ENCODE results near the gene CFAP299.

The CFAP299 gene

DNA sequence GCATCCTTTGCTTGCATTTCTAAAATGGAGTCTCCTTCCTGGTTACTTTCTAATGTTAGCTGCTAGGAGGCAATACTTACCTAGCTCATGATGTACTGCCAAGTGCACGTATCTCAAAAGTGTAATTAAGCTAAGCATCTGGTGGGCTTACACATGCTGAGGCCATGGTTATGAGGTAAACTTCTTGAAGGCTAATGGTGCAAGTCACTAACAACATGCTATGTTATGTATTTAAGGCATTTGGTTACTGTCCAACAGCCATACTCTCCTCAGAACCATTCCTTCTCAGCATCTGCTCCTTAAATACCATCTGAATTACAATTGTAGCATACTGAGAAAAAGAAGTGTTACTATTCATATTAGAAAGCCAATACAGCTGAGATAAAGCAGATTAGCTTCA, 376.4 kb downstream of the CFAP299 start:
- no peak overlapping the region for H2AFZ ChIP-seq (ENCODE audit: low read depth, low read length)
- no peaks in the 10 kb centered on the region for H3K79me2 ChIP-seq (ENCODE audit: low read length)
- H3K4me2 ChIP-seq (ENCODE audit: low read length), result no peak overlapping the region
- TF ChIP-seq, protein P1, sequence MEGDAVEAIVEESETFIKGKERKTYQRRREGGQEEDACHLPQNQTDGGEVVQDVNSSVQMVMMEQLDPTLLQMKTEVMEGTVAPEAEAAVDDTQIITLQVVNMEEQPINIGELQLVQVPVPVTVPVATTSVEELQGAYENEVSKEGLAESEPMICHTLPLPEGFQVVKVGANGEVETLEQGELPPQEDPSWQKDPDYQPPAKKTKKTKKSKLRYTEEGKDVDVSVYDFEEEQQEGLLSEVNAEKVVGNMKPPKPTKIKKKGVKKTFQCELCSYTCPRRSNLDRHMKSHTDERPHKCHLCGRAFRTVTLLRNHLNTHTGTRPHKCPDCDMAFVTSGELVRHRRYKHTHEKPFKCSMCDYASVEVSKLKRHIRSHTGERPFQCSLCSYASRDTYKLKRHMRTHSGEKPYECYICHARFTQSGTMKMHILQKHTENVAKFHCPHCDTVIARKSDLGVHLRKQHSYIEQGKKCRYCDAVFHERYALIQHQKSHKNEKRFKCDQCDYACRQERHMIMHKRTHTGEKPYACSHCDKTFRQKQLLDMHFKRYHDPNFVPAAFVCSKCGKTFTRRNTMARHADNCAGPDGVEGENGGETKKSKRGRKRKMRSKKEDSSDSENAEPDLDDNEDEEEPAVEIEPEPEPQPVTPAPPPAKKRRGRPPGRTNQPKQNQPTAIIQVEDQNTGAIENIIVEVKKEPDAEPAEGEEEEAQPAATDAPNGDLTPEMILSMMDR (IDR thresholded peaks at IDR 0.05; ENCODE audit: low read depth, low read length), result no peak
- H3K9me3 ChIP-seq (ENCODE audit: insufficient read depth, low read length), result no peaks in the 10 kb centered on the region
- H4K20me1 ChIP-seq (ENCODE audit: insufficient read depth, low read length), result no peaks in the 10 kb centered on the region
- H3K27ac ChIP-seq (ENCODE audit: low read length), result no peak overlapping the region
- H3K9ac ChIP-seq (ENCODE audit: low read length), result no peak overlapping the region
- H3K4me3 ChIP-seq (ENCODE audit: low read length), result no peak overlapping the region
- no peaks in the 10 kb centered on the region for H3K4me1 ChIP-seq (ENCODE audit: low read length)
- H3K36me3 ChIP-seq (replicated peaks; ENCODE audit: low read depth, low read length), result no peaks in the 10 kb centered on the region
- no peaks in the 10 kb centered on the region for H3K27me3 ChIP-seq (ENCODE audit: low read depth, low read length)

- Histone ChIP-seq H3K4me1 (ENCODE audit: low read length) (no peaks in the 10 kb centered on the region), H3K36me3 (replicated peaks; ENCODE audit: low read depth, low read length) (no peaks in the 10 kb centered on the region), H3K4me3 (ENCODE audit: low read length) (no peak overlapping the region), H2AFZ (ENCODE audit: low read depth, low read length) (no peak overlapping the region), H3K27ac (ENCODE audit: low read length) (no peak overlapping the region), H3K79me2 (ENCODE audit: low read length) (no peaks in the 10 kb centered on the region), H3K9me3 (ENCODE audit: insufficient read depth, low read length) (no peaks in the 10 kb centered on the region), H4K20me1 (ENCODE audit: insufficient read depth, low read length) (no peaks in the 10 kb centered on the region), H3K27me3 (ENCODE audit: low read depth, low read length) (no peaks in the 10 kb centered on the region), H3K4me2 (ENCODE audit: low read length) (no peak overlapping the region), H3K9ac (ENCODE audit: low read length) (no peak overlapping the region)
- no peak for TF ChIP-seq EZH2phosphoT487 (IDR thresholded peaks at IDR 0.05; ENCODE audit: low read depth)
- TF ChIP-seq, protein P1 (IDR thresholded peaks at IDR 0.05; ENCODE audit: low read depth, low read length), result no peak
These were observed 377.9 kb downstream of the CFAP299 start for GRCh38 chr4:80713409-80713808.

DNA sequence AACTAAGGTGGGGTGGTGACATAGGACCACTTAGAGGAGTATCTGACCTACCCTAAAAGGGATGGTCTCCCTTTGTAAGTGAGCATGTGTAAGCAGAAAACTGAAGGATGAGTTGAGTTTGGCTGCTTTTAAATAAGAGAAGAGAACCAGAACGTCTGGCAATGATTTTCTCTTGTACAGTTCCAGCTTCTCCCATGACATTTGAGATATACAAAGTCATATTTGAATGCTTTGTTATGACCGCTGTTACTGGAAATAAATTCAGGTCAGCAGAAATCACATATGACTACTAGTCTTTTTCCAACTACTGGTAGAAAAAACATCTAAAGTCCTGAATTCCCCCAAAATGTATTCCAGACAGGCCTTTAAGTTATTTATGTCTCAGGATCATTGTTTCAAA, 381.7 kb downstream of the CFAP299 start:
- no peak overlapping the region for H3K4me3 ChIP-seq (ENCODE audit: low read length)
- no peaks in the 10 kb centered on the region for H3K27me3 ChIP-seq (ENCODE audit: low read depth, low read length)
- no peak overlapping the region for H3K4me2 ChIP-seq (ENCODE audit: low read length)
- no peak overlapping the region for H2AFZ ChIP-seq (ENCODE audit: low read depth, low read length)
- H3K79me2 ChIP-seq (ENCODE audit: low read length), result no peaks in the 10 kb centered on the region
- TF ChIP-seq, protein P1 (IDR thresholded peaks at IDR 0.05; ENCODE audit: low read depth, low read length), result no peak
- no peak for TF ChIP-seq EZH2phosphoT487 (IDR thresholded peaks at IDR 0.05; ENCODE audit: low read depth)
- no peak overlapping the region for H3K27ac ChIP-seq (ENCODE audit: low read length)
- H3K4me1 ChIP-seq (ENCODE audit: low read length), result no peaks in the 10 kb centered on the region
- H3K9me3 ChIP-seq (ENCODE audit: insufficient read depth, low read length), result peaks cover 14% of the 10 kb centered on the region; the same call in 1 of the 2 replicates
- no peaks in the 10 kb centered on the region for H3K36me3 ChIP-seq (replicated peaks; ENCODE audit: low read depth, low read length)
- H4K20me1 ChIP-seq (ENCODE audit: insufficient read depth, low read length), result no peaks in the 10 kb centered on the region
- no peak overlapping the region for H3K9ac ChIP-seq (ENCODE audit: low read length)

DNA sequence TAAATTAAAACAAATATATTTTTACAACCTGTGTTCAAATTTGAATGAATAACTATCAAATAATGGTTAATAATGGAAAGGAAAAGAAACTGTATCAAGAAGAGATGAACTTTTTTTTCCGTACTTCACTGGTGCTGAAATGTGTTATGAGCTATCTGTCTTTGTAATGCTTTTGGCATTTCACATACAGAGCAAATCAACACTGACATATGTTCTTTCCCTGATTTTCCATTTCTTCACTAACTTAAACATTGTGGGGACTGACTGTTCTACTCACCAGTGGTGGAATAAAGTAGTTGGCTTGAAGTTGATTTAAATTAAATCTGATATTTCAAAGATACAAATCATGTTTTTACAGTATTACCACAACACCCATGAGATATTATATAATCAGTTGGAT, 390.9 kb downstream of the CFAP299 start:
- Histone ChIP-seq H3K79me2 (ENCODE audit: low read length) (no peaks in the 10 kb centered on the region), H3K27me3 (ENCODE audit: low read depth, low read length) (no peaks in the 10 kb centered on the region), H2AFZ (ENCODE audit: low read depth, low read length) (no peak overlapping the region), H3K9me3 (ENCODE audit: insufficient read depth, low read length) (peaks cover 4% of the 10 kb centered on the region; the same call in 1 of the 2 replicates), H4K20me1 (ENCODE audit: insufficient read depth, low read length) (no peaks in the 10 kb centered on the region), H3K9ac (ENCODE audit: low read length) (no peak overlapping the region), H3K27ac (ENCODE audit: low read length) (no peak overlapping the region), H3K4me1 (ENCODE audit: low read length) (no peaks in the 10 kb centered on the region), H3K4me2 (ENCODE audit: low read length) (no peak overlapping the region), H3K36me3 (replicated peaks; ENCODE audit: low read depth, low read length) (no peaks in the 10 kb centered on the region), H3K4me3 (ENCODE audit: low read length) (no peak overlapping the region)
- no peak for TF ChIP-seq EZH2phosphoT487 (IDR thresholded peaks at IDR 0.05; ENCODE audit: low read depth)
- TF ChIP-seq, protein P1 (IDR thresholded peaks at IDR 0.05; ENCODE audit: low read depth, low read length), result no peak

Measured in OCI-LY3 (cell line).